Measurements from ENCODE around the gene SBNO2. TPM values are rescaled to one million over a fixed set of nuclear protein-coding genes. Genes with fewer than 3 reads are reported as not detected.

Gene SBNO2
- total and polyA plus RNA-seq, 4 donors = 2.2 to 25.0 (median 15.0) TPM

GRCh38 chr19:1181606-1182005, 7.5 kb upstream of the SBNO2 start:
- WGBS = 85% methylated on average over 11 of the region's 11 CpGs
- Histone ChIP-seq H3K36me3 (ENCODE audit: control insufficient read depth in 4 of 4, insufficient read depth in 3 of 4, low read depth in 1 of 4, low read length in 3 of 4) (no peaks in the 10 kb centered on the region), H3K9ac (ENCODE audit: low read depth in 1 of 2, low read length in 2 of 2) (no peak overlapping the region), H3K27me3 (ENCODE audit: control insufficient read depth in 4 of 4, insufficient read depth in 4 of 4, low read length in 3 of 4) (no peaks in the 10 kb centered on the region), H3K4me3 (ENCODE audit: low read depth in 1 of 3, low read length in 3 of 3) (no peak overlapping the region), H3K9me3 (ENCODE audit: control insufficient read depth in 4 of 4, low read length in 3 of 4) (no peaks in the 10 kb centered on the region), H3K27ac (ENCODE audit: low read depth in 1 of 2, low read length in 2 of 2) (no peak overlapping the region), H3K4me1 (ENCODE audit: control insufficient read depth in 4 of 4, insufficient read depth in 4 of 4, low read length in 3 of 4) (peaks cover 0 to 7% (median 4%) of the 10 kb centered on the region in 4 donors)
- TF ChIP-seq TAF1 (conservative IDR thresholded peaks at IDR 0.05) (no peak), FOXA1 (IDR thresholded peaks at IDR 0.05) (no peak), HNF4G (IDR thresholded peaks at IDR 0.05) (no peak), MAX (IDR thresholded peaks at IDR 0.05) (no peak), SP1 (IDR thresholded peaks at IDR 0.05) (no peak), ATF3 (IDR thresholded peaks at IDR 0.05) (no peak), HNF4A (conservative IDR thresholded peaks at IDR 0.05) (no peak)
- DNase-seq (ENCODE audit: low spot score) = no peak

GRCh38 chr19:1177322-1178114, 3.5 kb upstream of the SBNO2 start:
- Histone ChIP-seq H3K9me3 (ENCODE audit: control insufficient read depth in 4 of 4, low read length in 3 of 4) (no peaks in the 10 kb centered on the region), H3K4me3 (ENCODE audit: low read depth in 1 of 3, low read length in 3 of 3) (no peak overlapping the region), H3K27me3 (ENCODE audit: control insufficient read depth in 4 of 4, insufficient read depth in 4 of 4, low read length in 3 of 4) (no peaks in the 10 kb centered on the region), H3K4me1 (ENCODE audit: control insufficient read depth in 4 of 4, insufficient read depth in 4 of 4, low read length in 3 of 4) (peaks cover 0 to 11% (median 5%) of the 10 kb centered on the region in 4 donors), H3K9ac (ENCODE audit: low read depth in 1 of 2, low read length in 2 of 2) (no peak overlapping the region), H3K36me3 (ENCODE audit: control insufficient read depth in 4 of 4, insufficient read depth in 3 of 4, low read depth in 1 of 4, low read length in 3 of 4) (no peaks in the 10 kb centered on the region), H3K27ac (ENCODE audit: low read depth in 1 of 2, low read length in 2 of 2) (no peak overlapping the region)
- no peak for DNase-seq (ENCODE audit: low spot score)
- 78% methylated on average over 25 of the region's 25 CpGs for WGBS
- no peak for TF ChIP-seq MAX (IDR thresholded peaks at IDR 0.05)
- no peak for TF ChIP-seq ATF3 (IDR thresholded peaks at IDR 0.05)
- TF ChIP-seq HNF4G (IDR thresholded peaks at IDR 0.05) = no peak
- no peak for TF ChIP-seq JUND (IDR thresholded peaks at IDR 0.05)
- TF ChIP-seq RXRA (IDR thresholded peaks at IDR 0.05) = no peak
- no peak for TF ChIP-seq SP1 (IDR thresholded peaks at IDR 0.05)
- no peak for TF ChIP-seq TAF1 (conservative IDR thresholded peaks at IDR 0.05)
- no peak for TF ChIP-seq RAD21 (IDR thresholded peaks at IDR 0.05)
- TF ChIP-seq REST (IDR thresholded peaks at IDR 0.05) = no peak
- no peak for TF ChIP-seq ZBTB33 (IDR thresholded peaks at IDR 0.05)
- no peak for TF ChIP-seq HNF4A (conservative IDR thresholded peaks at IDR 0.05)
- no peak for TF ChIP-seq EGR1 (IDR thresholded peaks at IDR 0.05; ENCODE audit: low read depth in 2 of 2)
- no peak for TF ChIP-seq FOXA2 (IDR thresholded peaks at IDR 0.05)
- TF ChIP-seq CTCF (IDR thresholded peaks at IDR 0.05; ENCODE audit: low read depth, low read length, missing input control) = no peak
- no peak for TF ChIP-seq GABPA (IDR thresholded peaks at IDR 0.05 in 1 of 2, conservative IDR thresholded peaks at IDR 0.05 in 1 of 2)

All from liver (tissue), 9 donors.